ENCODE results near the gene FBXO24. TPM values are rescaled to one million over a fixed set of nuclear protein-coding genes. Genes with fewer than 3 reads are reported as not detected.
"Not testable (repeated sequence)": the region's sequence is repeated elsewhere in the genome, so short reads cannot be mapped to it uniquely, and the experiment has no call there.

The FBXO24 gene
- polyA plus RNA-seq, 1 donor (not counting 4 experiments of a cell fraction or from before 2014, with no cell fraction given) = 0.22 TPM

GRCh38 chr7:100563100-100563564, 23.0 kb upstream of the FBXO24 start:
- H3K27me3 ChIP-seq (ENCODE audit: control insufficient read depth, extremely low read depth, insufficient read depth, low read length) = no peaks in the 10 kb centered on the region

GRCh38 chr7:100563809-100564400, 22.2 kb upstream of the FBXO24 start:
- Histone ChIP-seq H3K36me3 (ENCODE audit: control insufficient read depth in 2 of 2, extremely low read depth in 1 of 2, insufficient read depth in 2 of 2, low read length in 2 of 2) (no peaks in the 10 kb centered on the region), H3K4me3 (ENCODE audit: control insufficient read depth in 2 of 3, extremely low read depth in 1 of 3, insufficient read depth in 2 of 3, low read depth in 1 of 3, low read length in 3 of 3) (no peak overlapping the region), H3K4me2 (ENCODE audit: control insufficient read depth, extremely low read depth, insufficient read depth, low read depth, low read length) (no peak overlapping the region), H3K79me2 (ENCODE audit: control insufficient read depth, insufficient read depth, low read length) (no peaks in the 10 kb centered on the region), H4K20me1 (ENCODE audit: control insufficient read depth, extremely low read depth, insufficient read depth, low read length) (no peaks in the 10 kb centered on the region), H3K9me1 (ENCODE audit: control insufficient read depth, extremely low read depth, insufficient read depth, low read length) (no peaks in the 10 kb centered on the region), H3K4me1 (ENCODE audit: control insufficient read depth, extremely low read depth, insufficient read depth, low read length) (no peaks in the 10 kb centered on the region), H3K9me3 (ENCODE audit: control insufficient read depth, low read depth, low read length) (no peaks in the 10 kb centered on the region), H3K9ac (ENCODE audit: control insufficient read depth, extremely low read depth, insufficient read depth, low read length) (no peak overlapping the region), H3K27me3 (ENCODE audit: control insufficient read depth, extremely low read depth, insufficient read depth, low read length) (no peaks in the 10 kb centered on the region), H2AFZ (ENCODE audit: control insufficient read depth, low read length) (no peak overlapping the region), H3K27ac (ENCODE audit: control insufficient read depth, insufficient read depth, low read length) (no peak overlapping the region)
- dilution Hi-C loops (cut with MboI; ENCODE audit: extremely low pct_ligation_motif_present, low sequenced_read_pairs) = no loop called here
- FAIRE-seq = peak; percentile 26
- TF ChIP-seq EZH2 (IDR thresholded peaks at IDR 0.05; ENCODE audit: low read length) (no peak), CTCF (optimal IDR thresholded peaks at IDR 0.05 in 1 of 3, IDR thresholded peaks at IDR 0.05 in 1 of 3, conservative IDR thresholded peaks at IDR 0.05 in 1 of 3; ENCODE audit: extremely low read depth in 1 of 3, insufficient read depth in 2 of 3, low read length in 3 of 3) (peak; percentile 92 to 98 (median 98))
- DNase-seq (ENCODE audit: low read depth, low spot score) = no peak

More at GRCh38 chr7:100563100-100563564, 23.0 kb upstream of the FBXO24 start:
- Histone ChIP-seq H3K9me1 (ENCODE audit: control insufficient read depth, extremely low read depth, insufficient read depth, low read length) (no peaks in the 10 kb centered on the region), H4K20me1 (ENCODE audit: control insufficient read depth, extremely low read depth, insufficient read depth, low read length) (no peaks in the 10 kb centered on the region), H3K4me2 (ENCODE audit: control insufficient read depth, extremely low read depth, insufficient read depth, low read depth, low read length) (no peak overlapping the region), H3K36me3 (ENCODE audit: control insufficient read depth in 2 of 2, extremely low read depth in 1 of 2, insufficient read depth in 2 of 2, low read length in 2 of 2) (no peaks in the 10 kb centered on the region), H3K4me1 (ENCODE audit: control insufficient read depth, extremely low read depth, insufficient read depth, low read length) (no peaks in the 10 kb centered on the region), H3K9me3 (ENCODE audit: control insufficient read depth, low read depth, low read length) (no peaks in the 10 kb centered on the region), H3K79me2 (ENCODE audit: control insufficient read depth, insufficient read depth, low read length) (no peaks in the 10 kb centered on the region), H2AFZ (ENCODE audit: control insufficient read depth, low read length) (no peak overlapping the region), H3K9ac (ENCODE audit: control insufficient read depth, extremely low read depth, insufficient read depth, low read length) (no peak overlapping the region), H3K4me3 (ENCODE audit: control insufficient read depth in 2 of 3, extremely low read depth in 1 of 3, insufficient read depth in 2 of 3, low read depth in 1 of 3, low read length in 3 of 3) (no peak overlapping the region), H3K27ac (ENCODE audit: control insufficient read depth, insufficient read depth, low read length) (no peak overlapping the region)
- FAIRE-seq (no peak), DNase-seq (ENCODE audit: low read depth, low spot score) (no peak)
- TF ChIP-seq CTCF (optimal IDR thresholded peaks at IDR 0.05 in 1 of 3, IDR thresholded peaks at IDR 0.05 in 1 of 3, conservative IDR thresholded peaks at IDR 0.05 in 1 of 3; ENCODE audit: extremely low read depth in 1 of 3, insufficient read depth in 2 of 3, low read length in 3 of 3) (no peak), EZH2 (IDR thresholded peaks at IDR 0.05; ENCODE audit: low read length) (no peak)
- dilution Hi-C loops (cut with MboI; ENCODE audit: extremely low pct_ligation_motif_present, low sequenced_read_pairs) = no loop called here

DNA sequence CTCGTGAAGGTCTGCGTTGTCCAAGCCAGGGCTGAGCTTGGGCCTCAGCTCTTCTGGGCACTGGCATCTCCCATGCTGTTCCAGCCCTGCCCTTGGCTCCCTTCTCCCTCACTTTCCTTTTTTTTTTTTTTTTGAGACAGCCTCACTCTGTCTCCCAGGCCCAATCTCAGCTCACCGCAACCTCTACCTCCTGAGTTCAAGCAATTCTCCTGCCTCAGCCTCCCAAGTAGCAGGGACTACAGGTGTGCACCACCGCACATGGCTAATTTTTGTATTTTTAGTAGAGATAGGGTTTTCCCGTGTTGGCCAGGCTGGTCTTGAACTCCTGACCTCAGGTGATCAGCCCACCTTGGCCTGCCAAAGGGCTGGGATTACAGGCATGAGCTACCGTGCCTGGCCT, 21.7 kb upstream of the FBXO24 start:
- FAIRE-seq; H3K79me2 ChIP-seq (ENCODE audit: control insufficient read depth, insufficient read depth, low read length): not testable (repeated sequence)

More for the DNA sequence above, 21.7 kb upstream of the FBXO24 start:
- H3K27me3 ChIP-seq (ENCODE audit: control insufficient read depth, extremely low read depth, insufficient read depth, low read length); H3K9ac ChIP-seq (ENCODE audit: control insufficient read depth, extremely low read depth, insufficient read depth, low read length); H3K4me2 ChIP-seq (ENCODE audit: control insufficient read depth, extremely low read depth, insufficient read depth, low read depth, low read length); H4K20me1 ChIP-seq (ENCODE audit: control insufficient read depth, extremely low read depth, insufficient read depth, low read length); H2AFZ ChIP-seq (ENCODE audit: control insufficient read depth, low read length); H3K27ac ChIP-seq (ENCODE audit: control insufficient read depth, insufficient read depth, low read length); DNase-seq (ENCODE audit: low read depth, low spot score); H3K4me3 ChIP-seq (ENCODE audit: control insufficient read depth in 2 of 3, extremely low read depth in 1 of 3, insufficient read depth in 2 of 3, low read depth in 1 of 3, low read length in 3 of 3); H3K4me1 ChIP-seq (ENCODE audit: control insufficient read depth, extremely low read depth, insufficient read depth, low read length); H3K9me1 ChIP-seq (ENCODE audit: control insufficient read depth, extremely low read depth, insufficient read depth, low read length); H3K36me3 ChIP-seq (ENCODE audit: control insufficient read depth in 2 of 2, extremely low read depth in 1 of 2, insufficient read depth in 2 of 2, low read length in 2 of 2); H3K9me3 ChIP-seq (ENCODE audit: control insufficient read depth, low read depth, low read length); dilution Hi-C loops (cut with MboI; ENCODE audit: extremely low pct_ligation_motif_present, low sequenced_read_pairs): not testable (repeated sequence)
